HEK293 (cell line): ENCODE measurements around the gene DMBT1.

Source experiments
- CTCF ChIA-PET: fragments of 350-600 bp; formaldehyde crosslinking; extraction: SDS; loops from one replicate; lab custom pipeline; 2021; ENCODE audit warnings: antibody characterized with exemption; lab: Yijun Ruan, JAX
- POLR2A ChIA-PET: fragments of 300-600 bp; formaldehyde crosslinking; extraction: SDS; loops from one replicate; lab custom pipeline; 2020; ENCODE audit warnings: antibody characterized with exemption, inconsistent platforms; lab: Yijun Ruan, JAX
- H3K27ac ChIP-seq: fragments of 200-500 bp; sonication (Bioruptor generic); 2 replicates; pipeline ENCODE4 v1.5.1; 2014; ENCODE audit warnings: low read depth, low read length, control low read depth, inconsistent platforms; ENCODE audit errors: extremely low read depth
- H3K36me3 ChIP-seq, 2 experiments: fragments of 200-500 bp in 1 of 2; sonication (Bioruptor generic) in 1 of 2; 1 replicate in 1 of 2; 2 replicates in 1 of 2; pipeline ENCODE4 v1.5.1; 2014 to 2017; ENCODE audit warnings: inconsistent platforms in 2 of 2, low read length in 2 of 2; ENCODE audit not compliant: control insufficient read depth in 2 of 2, insufficient read depth in 1 of 2
- H3K4me1 ChIP-seq: fragments of 200-500 bp; sonication (Bioruptor generic); 2 replicates; pipeline ENCODE4 v1.5.1; 2014; ENCODE audit warnings: mild to moderate bottlenecking, low read length, inconsistent platforms; ENCODE audit not compliant: control insufficient read depth, insufficient read depth
- H3K4me3 ChIP-seq: 2 replicates; pipeline ENCODE4 v1.5.1; 2011; ENCODE audit warnings: low read depth, mild to moderate bottlenecking, control low read depth, low read length, moderate library complexity
- H3K9me3 ChIP-seq: fragments of 200-500 bp; sonication (Bioruptor generic); 2 replicates; pipeline ENCODE4 v1.5.1; 2014; ENCODE audit warnings: low read depth, low read length, inconsistent platforms; ENCODE audit not compliant: control insufficient read depth, insufficient read depth
- GFI1B ChIP-seq: fragments of 450-650 bp; formaldehyde crosslinking; IDR thresholded peaks from 2 replicates; pipeline ENCODE4 v1.5.1; 2016; ENCODE audit warnings: missing biosample characterization, missing genetic modification characterization
- GLI2 ChIP-seq: fragments of 450-650 bp; formaldehyde crosslinking; IDR thresholded peaks from 2 replicates; pipeline ENCODE4; 2017; ENCODE audit warnings: missing biosample characterization, missing genetic modification characterization, low read depth, borderline replicate concordance
- HIC1 ChIP-seq: fragments of 450-650 bp; formaldehyde crosslinking; IDR thresholded peaks from 2 replicates; pipeline ENCODE4 v1.5.1; 2016; ENCODE audit warnings: missing biosample characterization, missing genetic modification characterization
- HOXA7 ChIP-seq: sonication (generic); formaldehyde crosslinking; IDR thresholded peaks from 2 replicates; pipeline ENCODE4 v1.8.1; 2022; ENCODE audit warnings: missing genetic modification reagents, borderline replicate concordance
- KLF9 ChIP-seq: fragments of 450-650 bp; formaldehyde crosslinking; IDR thresholded peaks from 2 replicates; pipeline ENCODE4 v1.5.1; 2016; ENCODE audit warnings: missing biosample characterization, missing genetic modification characterization, low read depth
- MEIS1 ChIP-seq: sonication (generic); formaldehyde crosslinking; IDR thresholded peaks from 2 replicates; pipeline ENCODE4 v1.8.1; 2022; ENCODE audit warnings: missing genetic modification reagents, mild to moderate bottlenecking, borderline replicate concordance
- PATZ1 ChIP-seq: fragments of 450-650 bp; formaldehyde crosslinking; IDR thresholded peaks from 2 replicates; pipeline ENCODE4 v1.5.1; 2016; ENCODE audit warnings: missing biosample characterization, missing genetic modification characterization
- PRDM2 ChIP-seq: fragments of 450-650 bp; formaldehyde crosslinking; IDR thresholded peaks from 2 replicates; pipeline ENCODE4 v1.5.1; 2016; ENCODE audit warnings: missing biosample characterization, missing genetic modification characterization, borderline replicate concordance
- ZFP41 ChIP-seq: fragments of 450-650 bp; formaldehyde crosslinking; IDR thresholded peaks from 2 replicates; pipeline ENCODE4 v1.5.1; 2016; ENCODE audit warnings: missing biosample characterization, missing genetic modification characterization, borderline replicate concordance
- ZNF274 ChIP-seq, 2 experiments: fragments of 200-500 bp in 1 of 2; fragments of 450-650 bp in 1 of 2; sonication (Bioruptor generic) in 1 of 2; formaldehyde crosslinking in 1 of 2; IDR thresholded peaks; 2 replicates each; pipeline versions ENCODE4 v1.5.1 to v1.6.1; 2014 to 2016; ENCODE audit warnings: borderline replicate concordance in 1 of 2, inconsistent platforms in 1 of 2, low read length in 1 of 2, missing biosample characterization in 1 of 2, missing genetic modification characterization in 1 of 2
- ZNF529 ChIP-seq: fragments of 450-650 bp; formaldehyde crosslinking; IDR thresholded peaks from 2 replicates; pipeline ENCODE4 v1.5.1; 2017; ENCODE audit warnings: missing genetic modification characterization, missing biosample characterization; ENCODE audit not compliant: insufficient replicate concordance
- ZNF610 ChIP-seq: fragments of 450-650 bp; formaldehyde crosslinking; IDR thresholded peaks from 2 replicates; pipeline ENCODE4 v1.5.1; 2016; ENCODE audit warnings: missing biosample characterization, missing genetic modification characterization, borderline replicate concordance
- ZNF660 ChIP-seq: fragments of 450-650 bp; IDR thresholded peaks from 2 replicates; pipeline ENCODE4 v1.5.1; 2018; ENCODE audit warnings: missing biosample characterization, mild to moderate bottlenecking, missing genetic modification characterization
- ZNF747 ChIP-seq: fragments of 450-650 bp; formaldehyde crosslinking; IDR thresholded peaks from 2 replicates; pipeline ENCODE4 v1.5.1; 2016; ENCODE audit warnings: missing biosample characterization, missing genetic modification characterization
- ZNF785 ChIP-seq: fragments of 450-650 bp; formaldehyde crosslinking; IDR thresholded peaks from 2 replicates; pipeline ENCODE4 v1.5.1; 2016; ENCODE audit warnings: missing biosample characterization, missing genetic modification characterization
- ZSCAN23 ChIP-seq: fragments of 450-650 bp; formaldehyde crosslinking; IDR thresholded peaks from 2 replicates; pipeline ENCODE4 v1.5.1; 2016; ENCODE audit warnings: missing biosample characterization, missing genetic modification characterization

DMBT1 gene

GRCh38 chr10:122665946-122666345 lies 105.4 kb downstream of the DMBT1 start (continued):
- no peak for TF ChIP-seq PATZ1
- TF ChIP-seq ZNF529, result no peak
- no peak for TF ChIP-seq ZNF660
- TF ChIP-seq HIC1 (tag by site-specific recombination), result no peak
- TF ChIP-seq MEIS1, result no peak
- TF ChIP-seq GFI1B (tag by site-specific recombination), result no peak

- no peaks in the 10 kb centered on the region for H3K9me3 ChIP-seq
- no peaks in the 10 kb centered on the region for H3K36me3 ChIP-seq
- no peak overlapping the region for H3K27ac ChIP-seq
- ChIA-PET CTCF (interaction anchor here (0.7 to 1.4 kb wide), 2 partner anchors 20 to 299 kb away, joined by 3 to 7 read pairs; no protein-coding TSS in a partner anchor), POLR2A (no interaction called here)
- TF ChIP-seq ZNF610 (tag by site-specific recombination) (no peak), KLF9 (no peak), ZFP41 (tag by site-specific recombination) (no peak), GLI2 (tag by site-specific recombination) (no peak), ZNF747 (tag by site-specific recombination) (no peak), ZSCAN23 (no peak), ZNF274 (IDR thresholded peaks at IDR 0.05; ENCODE audit: low read length) (no peak), ZNF274 (tag by site-specific recombination; IDR thresholded peaks at IDR 0.05; ENCODE audit: borderline replicate concordance) (no peak), HOXA7 (no peak), ZNF785 (tag by site-specific recombination) (no peak), PRDM2 (tag by site-specific recombination) (no peak)
- H3K4me1 ChIP-seq, result no peaks in the 10 kb centered on the region
- H3K4me3 ChIP-seq, result no peak overlapping the region
Measured at GRCh38 chr10:122669045-122669444, 108.5 kb downstream of the DMBT1 start.
